HFF-Myc (cell line): ENCODE measurements around the gene PARD3.

Experiments used
- DNase-seq: peaks from one replicate; pipeline ENCODE4 v3.0.0-alpha.2; 2011; ENCODE audit warnings: low read depth; ENCODE audit errors: extremely low read depth
- H3K4me3 ChIP-seq: replicated peaks from 2 replicates; pipeline ENCODE4 v1.5.1; 2011; ENCODE audit warnings: low read depth, mild to moderate bottlenecking, control low read depth, low read length
- CTCF ChIP-seq: IDR thresholded peaks from 2 replicates; pipeline ENCODE4 v1.5.1; 2012; ENCODE audit warnings: mild to moderate bottlenecking, low read depth, low read length, control low read depth; ENCODE audit errors: missing control alignments

Gene PARD3

GRCh38 chr10:34612938-34613337 is 202.2 kb downstream of the PARD3 start:
- DNase-seq = no peak

GRCh38 chr10:34612446-34612845 is 202.7 kb downstream of the PARD3 start:
- H3K4me3 ChIP-seq = no peak overlapping the region
- no peak for DNase-seq
- TF ChIP-seq CTCF = no peak

More at GRCh38 chr10:34612938-34613337, 202.2 kb downstream of the PARD3 start:
- no peak for TF ChIP-seq CTCF
- no peak overlapping the region for H3K4me3 ChIP-seq

- DNase-seq = no peak
- no peak for TF ChIP-seq CTCF
- H3K4me3 ChIP-seq = no peak overlapping the region
Observed at GRCh38 chr10:34609287-34609940, 205.7 kb downstream of the PARD3 start.

GRCh38 chr10:34607894-34608293 is 207.2 kb downstream of the PARD3 start:
- H3K4me3 ChIP-seq = no peak overlapping the region
- DNase-seq = no peak
- no peak for TF ChIP-seq CTCF

- H3K4me3 ChIP-seq = no peak overlapping the region
- no peak for DNase-seq
- TF ChIP-seq CTCF = no peak
Observed at GRCh38 chr10:34606890-34607289, 208.2 kb downstream of the PARD3 start.

GRCh38 chr10:34602478-34602877 is 212.6 kb downstream of the PARD3 start:
- DNase-seq = no peak
- no peak overlapping the region for H3K4me3 ChIP-seq
- no peak for TF ChIP-seq CTCF

GRCh38 chr10:34601691-34602090 is 213.4 kb downstream of the PARD3 start:
- TF ChIP-seq CTCF = no peak
- DNase-seq = no peak
- H3K4me3 ChIP-seq = no peak overlapping the region
